ENCODE data around the gene DDX31.

- TF ChIP-seq CTCF (IDR thresholded peaks at IDR 0.05) = no peak
- TF ChIP-seq POLR2A (IDR thresholded peaks at IDR 0.05) = no peak
Observed at GRCh38 chr9:132646726-132647125, 23.1 kb downstream of the DDX31 start.

All from lower leg skin (tissue), 3 donors.